Measurements from ENCODE around the gene TSC22D3.

The TSC22D3 gene

DNA sequence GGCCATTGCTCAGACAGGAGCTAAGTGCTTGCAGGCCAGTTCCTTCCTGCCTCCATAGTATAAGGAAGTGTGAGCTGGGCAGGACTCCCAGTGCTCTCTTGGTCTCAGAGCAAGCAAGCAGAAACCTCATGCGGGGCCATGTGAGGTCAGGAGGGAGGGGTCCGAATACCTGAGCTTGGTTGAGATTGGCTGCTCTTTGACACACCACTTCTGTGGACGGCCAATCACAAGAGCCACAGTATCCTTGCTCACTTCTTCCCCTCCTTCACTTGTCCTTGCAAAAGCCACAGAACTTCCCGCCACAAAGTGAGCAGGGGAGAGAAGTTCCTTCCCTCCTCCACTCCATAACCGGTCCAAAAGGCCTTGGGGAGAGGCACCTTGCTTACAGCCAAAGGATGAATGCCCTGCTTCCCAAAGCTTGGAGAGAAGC lies 90.6 kb downstream of the TSC22D3 start:
- Histone ChIP-seq H3K36me3 (ENCODE audit: control insufficient read depth, low read depth, low read length) (no peaks in the 10 kb centered on the region), H3K9ac (ENCODE audit: low read length) (no peak overlapping the region), H3K9me3 (ENCODE audit: control insufficient read depth, low read depth, low read length) (no peaks in the 10 kb centered on the region), H3K27me3 (ENCODE audit: control insufficient read depth, insufficient read depth, low read length) (no peaks in the 10 kb centered on the region), H3K4me3 (ENCODE audit: low read length) (no peak overlapping the region), H3K27ac (ENCODE audit: low read length) (no peak overlapping the region), H3K4me1 (ENCODE audit: control insufficient read depth, low read depth, low read length) (no peaks in the 10 kb centered on the region)

- Histone ChIP-seq H3K27me3 (ENCODE audit: control insufficient read depth, insufficient read depth, low read length) (no peaks in the 10 kb centered on the region), H3K4me3 (ENCODE audit: low read length) (no peak overlapping the region), H3K4me1 (ENCODE audit: control insufficient read depth, low read depth, low read length) (no peaks in the 10 kb centered on the region), H3K36me3 (ENCODE audit: control insufficient read depth, low read depth, low read length) (no peaks in the 10 kb centered on the region), H3K9me3 (ENCODE audit: control insufficient read depth, low read depth, low read length) (no peaks in the 10 kb centered on the region), H3K9ac (ENCODE audit: low read length) (no peak overlapping the region), H3K27ac (ENCODE audit: low read length) (no peak overlapping the region)
Measured at GRCh38 chrX:107683931-107684330, 91.7 kb downstream of the TSC22D3 start.

GRCh38 chrX:107683124-107683895 lies 92.3 kb downstream of the TSC22D3 start:
- Histone ChIP-seq H3K36me3 (ENCODE audit: control insufficient read depth, low read depth, low read length) (no peaks in the 10 kb centered on the region), H3K9ac (ENCODE audit: low read length) (no peak overlapping the region), H3K9me3 (ENCODE audit: control insufficient read depth, low read depth, low read length) (no peaks in the 10 kb centered on the region), H3K27me3 (ENCODE audit: control insufficient read depth, insufficient read depth, low read length) (no peaks in the 10 kb centered on the region), H3K4me3 (ENCODE audit: low read length) (no peak overlapping the region), H3K4me1 (ENCODE audit: control insufficient read depth, low read depth, low read length) (no peaks in the 10 kb centered on the region), H3K27ac (ENCODE audit: low read length) (no peak overlapping the region)

DNA sequence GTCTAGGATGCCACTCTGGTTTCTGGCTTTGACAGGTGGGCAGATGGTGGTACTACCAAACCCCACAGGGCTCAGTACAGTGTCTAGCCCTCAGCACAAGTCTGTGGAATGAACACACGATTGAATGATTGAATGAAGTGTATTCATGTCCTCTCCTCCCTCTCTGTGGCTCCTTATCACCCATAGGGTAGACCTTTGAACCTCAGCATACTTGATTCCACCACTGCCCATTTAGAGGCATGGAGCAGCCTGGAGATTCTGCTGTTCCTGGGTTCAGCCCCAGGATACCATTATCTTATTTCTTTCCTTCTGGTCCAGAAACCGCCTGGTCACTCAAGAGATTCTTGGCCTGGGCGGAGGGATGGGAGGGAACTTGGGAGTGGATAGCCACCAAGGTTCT lies 93.3 kb downstream of the TSC22D3 start:
- H3K9ac ChIP-seq (ENCODE audit: low read length) = no peak overlapping the region
- H3K9me3 ChIP-seq (ENCODE audit: control insufficient read depth, low read depth, low read length) = no peaks in the 10 kb centered on the region
- no peak overlapping the region for H3K4me3 ChIP-seq (ENCODE audit: low read length)
- H3K4me1 ChIP-seq (ENCODE audit: control insufficient read depth, low read depth, low read length) = no peaks in the 10 kb centered on the region
- H3K27ac ChIP-seq (ENCODE audit: low read length) = no peak overlapping the region
- H3K27me3 ChIP-seq (ENCODE audit: control insufficient read depth, insufficient read depth, low read length) = no peaks in the 10 kb centered on the region
- H3K36me3 ChIP-seq (ENCODE audit: control insufficient read depth, low read depth, low read length) = no peaks in the 10 kb centered on the region

DNA sequence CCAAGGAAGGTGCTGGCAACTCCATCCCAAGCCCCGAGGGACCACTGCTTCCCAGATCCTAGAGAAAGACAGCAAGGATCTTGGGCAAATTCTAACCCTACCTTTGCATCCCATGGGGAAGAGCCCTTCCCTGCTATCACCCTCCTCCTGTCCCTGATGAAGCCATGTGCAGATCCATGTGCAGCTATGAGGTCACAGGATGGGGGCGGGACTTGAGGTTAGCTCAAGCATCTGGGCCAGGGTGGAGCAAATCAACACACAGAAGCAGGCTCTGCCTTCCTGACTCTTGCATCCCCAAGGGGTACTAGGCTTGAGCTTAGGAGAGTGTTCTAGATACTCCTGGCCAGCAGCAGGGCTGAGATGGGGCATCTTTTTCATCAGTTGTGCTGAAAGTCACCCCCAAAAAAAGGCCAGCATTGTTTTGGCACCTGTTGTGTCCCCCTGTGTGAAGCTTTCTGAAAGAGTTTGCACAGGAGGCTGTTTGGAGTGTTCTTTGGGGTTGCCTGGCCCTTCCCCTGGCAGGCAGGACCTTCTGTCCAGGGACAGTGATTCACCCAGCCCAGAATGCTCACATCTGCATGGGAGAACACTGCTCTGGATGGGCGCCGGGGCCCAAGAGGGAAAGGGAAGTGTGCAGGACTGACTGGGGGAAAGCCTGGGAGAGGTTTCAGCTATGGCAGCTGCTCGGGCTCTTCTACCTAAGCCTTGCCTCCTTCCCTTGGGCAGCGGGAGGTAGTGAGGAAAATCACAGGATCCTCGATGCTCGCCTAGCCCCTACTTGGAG lies 96.4 kb downstream of the TSC22D3 start:
- H3K4me1 ChIP-seq (ENCODE audit: control insufficient read depth, low read depth, low read length) = peaks cover 18% of the 10 kb centered on the region
- peaks cover 6% of the 10 kb centered on the region for H3K27me3 ChIP-seq (ENCODE audit: control insufficient read depth, insufficient read depth, low read length)
- H3K4me3 ChIP-seq (ENCODE audit: low read length) = no peak overlapping the region
- no peak overlapping the region for H3K9ac ChIP-seq (ENCODE audit: low read length)
- no peaks in the 10 kb centered on the region for H3K36me3 ChIP-seq (ENCODE audit: control insufficient read depth, low read depth, low read length)
- no peaks in the 10 kb centered on the region for H3K9me3 ChIP-seq (ENCODE audit: control insufficient read depth, low read depth, low read length)
- H3K27ac ChIP-seq (ENCODE audit: low read length) = no peak overlapping the region

- H3K4me3 ChIP-seq (ENCODE audit: low read length) = no peak overlapping the region
- H3K27me3 ChIP-seq (ENCODE audit: control insufficient read depth, insufficient read depth, low read length) = peaks cover 6% of the 10 kb centered on the region
- H3K4me1 ChIP-seq (ENCODE audit: control insufficient read depth, low read depth, low read length) = peaks cover 19% of the 10 kb centered on the region
- H3K27ac ChIP-seq (ENCODE audit: low read length) = no peak overlapping the region
- no peak overlapping the region for H3K9ac ChIP-seq (ENCODE audit: low read length)
- no peaks in the 10 kb centered on the region for H3K36me3 ChIP-seq (ENCODE audit: control insufficient read depth, low read depth, low read length)
- H3K9me3 ChIP-seq (ENCODE audit: control insufficient read depth, low read depth, low read length) = no peaks in the 10 kb centered on the region
Measured at GRCh38 chrX:107677909-107678308, 97.7 kb downstream of the TSC22D3 start.

DNA sequence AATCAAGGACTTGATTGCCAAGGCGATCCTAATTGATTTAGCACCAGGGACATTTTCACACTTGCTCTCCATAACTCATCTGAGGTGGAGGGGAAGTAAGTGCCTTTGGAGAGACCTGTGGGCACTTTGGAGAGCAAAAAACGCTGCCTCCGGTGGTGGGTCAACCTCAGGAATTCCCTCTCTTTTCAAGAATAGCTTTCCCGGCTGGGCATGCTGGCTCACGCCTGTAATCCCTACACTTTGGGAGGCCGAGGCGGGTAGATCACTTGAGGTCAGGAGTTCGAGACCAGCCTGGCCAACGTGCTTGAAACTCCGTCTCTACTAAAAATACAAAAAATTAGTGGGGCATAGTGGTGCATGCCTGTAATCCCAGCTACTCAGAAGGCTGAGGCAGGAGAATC lies 98.1 kb downstream of the TSC22D3 start:
- Histone ChIP-seq H3K27me3 (ENCODE audit: control insufficient read depth, insufficient read depth, low read length) (peaks cover 6% of the 10 kb centered on the region), H3K36me3 (ENCODE audit: control insufficient read depth, low read depth, low read length) (no peaks in the 10 kb centered on the region), H3K4me1 (ENCODE audit: control insufficient read depth, low read depth, low read length) (peaks cover 19% of the 10 kb centered on the region)

DNA sequence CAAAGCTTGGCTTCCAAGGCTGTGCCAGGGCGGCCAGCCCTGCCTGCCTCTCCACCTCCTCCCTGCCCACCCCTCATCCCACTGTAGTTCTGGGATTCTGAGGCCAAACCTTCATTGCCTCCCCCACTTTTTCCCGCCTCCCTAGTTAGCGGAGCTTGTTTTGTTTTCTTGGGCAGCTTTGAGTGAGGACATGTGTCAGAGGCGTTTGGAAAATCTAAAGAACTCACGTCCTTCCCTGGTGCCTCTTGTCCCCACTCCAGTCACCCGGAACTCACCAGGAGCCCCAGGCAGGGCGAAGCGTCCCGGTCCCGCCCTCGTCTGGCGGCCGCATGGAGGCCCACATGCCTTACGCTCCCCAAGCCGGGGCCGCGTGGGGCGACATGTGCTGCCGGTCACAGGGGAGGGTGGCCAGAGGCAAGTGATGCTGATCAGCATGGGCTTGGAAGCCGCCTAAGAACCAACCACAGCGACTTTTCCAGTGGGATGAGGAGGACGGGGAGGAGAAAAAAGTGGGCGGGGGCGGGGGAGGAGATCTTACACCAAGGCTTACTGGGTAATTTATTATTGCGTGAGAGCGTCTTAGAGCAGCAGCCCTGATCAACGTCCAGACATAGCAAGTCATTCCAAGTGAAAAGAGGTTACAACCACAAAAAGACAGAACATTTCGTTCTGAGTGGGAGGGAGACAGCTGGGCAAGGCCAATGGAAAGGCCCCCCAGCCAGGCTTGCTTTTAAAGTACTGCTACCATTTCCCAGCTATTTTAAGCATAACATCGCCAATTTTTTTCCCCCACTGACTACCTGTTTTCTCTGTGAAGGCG lies 98.8 kb downstream of the TSC22D3 start:
- Histone ChIP-seq H3K4me3 (ENCODE audit: low read length) (no peak overlapping the region), H3K9me3 (ENCODE audit: control insufficient read depth, low read depth, low read length) (no peaks in the 10 kb centered on the region), H3K9ac (ENCODE audit: low read length) (no peak overlapping the region), H3K4me1 (ENCODE audit: control insufficient read depth, low read depth, low read length) (peaks cover 19% of the 10 kb centered on the region), H3K27ac (ENCODE audit: low read length) (no peak overlapping the region), H3K27me3 (ENCODE audit: control insufficient read depth, insufficient read depth, low read length) (peaks cover 6% of the 10 kb centered on the region), H3K36me3 (ENCODE audit: control insufficient read depth, low read depth, low read length) (no peaks in the 10 kb centered on the region)

More for the DNA sequence above, 98.1 kb downstream of the TSC22D3 start:
- Histone ChIP-seq H3K27ac (ENCODE audit: low read length) (no peak overlapping the region), H3K9me3 (ENCODE audit: control insufficient read depth, low read depth, low read length) (no peaks in the 10 kb centered on the region), H3K4me3 (ENCODE audit: low read length) (no peak overlapping the region), H3K9ac (ENCODE audit: low read length) (no peak overlapping the region)

DNA sequence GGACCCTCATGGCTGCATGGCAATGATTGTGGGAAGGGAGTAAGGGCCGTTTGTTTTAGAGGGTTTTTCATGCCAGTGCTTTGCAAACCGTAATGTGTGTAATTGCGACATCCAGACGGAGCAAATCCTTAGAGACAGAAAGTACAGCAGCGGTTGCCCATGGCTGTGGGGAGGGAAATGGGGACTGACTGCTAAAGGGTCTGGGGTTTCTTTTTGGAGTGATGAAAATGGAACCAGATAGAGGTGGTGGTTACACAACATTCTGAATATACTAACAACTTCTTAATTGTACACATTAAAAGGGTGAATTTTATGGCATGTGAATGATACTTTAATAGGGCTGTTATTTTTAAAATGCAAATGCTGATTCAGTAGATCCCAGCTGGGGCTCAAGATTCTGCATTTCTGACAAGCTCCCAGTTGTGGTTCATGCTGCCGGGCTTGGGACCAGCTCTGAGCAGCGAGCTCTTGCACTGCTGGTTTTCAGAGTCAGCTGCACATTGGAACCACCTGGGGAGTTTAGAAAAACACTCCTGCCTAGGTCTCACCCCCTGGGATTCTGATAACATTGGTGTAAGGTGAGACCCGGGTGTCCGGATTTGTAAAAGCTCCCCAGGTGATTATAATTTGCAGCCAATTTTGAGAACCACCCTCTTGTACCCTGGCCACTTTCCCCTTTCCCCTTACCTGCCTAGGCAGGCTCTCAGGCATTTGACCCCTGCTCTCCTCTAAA lies 99.6 kb downstream of the TSC22D3 start:
- no peaks in the 10 kb centered on the region for H3K36me3 ChIP-seq (ENCODE audit: control insufficient read depth, low read depth, low read length)
- no peak overlapping the region for H3K27ac ChIP-seq (ENCODE audit: low read length)
- no peak overlapping the region for H3K9ac ChIP-seq (ENCODE audit: low read length)
- H3K4me1 ChIP-seq (ENCODE audit: control insufficient read depth, low read depth, low read length) = peaks cover 19% of the 10 kb centered on the region
- H3K27me3 ChIP-seq (ENCODE audit: control insufficient read depth, insufficient read depth, low read length) = peaks cover 6% of the 10 kb centered on the region
- H3K4me3 ChIP-seq (ENCODE audit: low read length) = no peak overlapping the region
- H3K9me3 ChIP-seq (ENCODE audit: control insufficient read depth, low read depth, low read length) = no peaks in the 10 kb centered on the region

- H3K27ac ChIP-seq (ENCODE audit: low read length) = no peak overlapping the region
- H3K4me3 ChIP-seq (ENCODE audit: low read length) = no peak overlapping the region
- peaks cover 6% of the 10 kb centered on the region for H3K27me3 ChIP-seq (ENCODE audit: control insufficient read depth, insufficient read depth, low read length)
- H3K36me3 ChIP-seq (ENCODE audit: control insufficient read depth, low read depth, low read length) = no peaks in the 10 kb centered on the region
- peaks cover 19% of the 10 kb centered on the region for H3K4me1 ChIP-seq (ENCODE audit: control insufficient read depth, low read depth, low read length)
- no peak overlapping the region for H3K9ac ChIP-seq (ENCODE audit: low read length)
- H3K9me3 ChIP-seq (ENCODE audit: control insufficient read depth, low read depth, low read length) = no peaks in the 10 kb centered on the region
Measured at GRCh38 chrX:107675365-107675654, 100.3 kb downstream of the TSC22D3 start.
